Fibroblast of lung (primary cell): Measurements from ENCODE around the gene RRAGB. TPM values are rescaled to one million over a fixed set of nuclear protein-coding genes. Genes with fewer than 3 reads are reported as not detected.
"Not testable (repeated sequence)": the region's sequence is repeated elsewhere in the genome, so short reads cannot be mapped to it uniquely, and the experiment has no call there.

Experiments
- DNase-seq, 2 donors: peaks; one replicate each; pipeline versions ENCODE4 v3.0.0 to v3.0.0-alpha.2; 2010; ENCODE audit warnings: low read depth in 2 of 2
- H2AFZ ChIP-seq: 2 replicates; pipeline ENCODE4 v1.5.1; 2012; ENCODE audit warnings: low read length, control low read depth, inconsistent platforms
- H3K27ac ChIP-seq: 2 replicates; pipeline ENCODE4 v1.5.1; 2011; ENCODE audit warnings: low read length, control low read depth; ENCODE audit not compliant: insufficient read depth
- H3K27me3 ChIP-seq: 2 replicates; pipeline ENCODE4 v1.5.1; 2011; ENCODE audit warnings: mild to moderate bottlenecking, low read length; ENCODE audit not compliant: control insufficient read depth, insufficient read depth
- H3K36me3 ChIP-seq: 2 replicates; pipeline ENCODE4 v1.5.1; 2011; ENCODE audit warnings: low read length; ENCODE audit not compliant: control insufficient read depth, insufficient read depth
- H3K4me1 ChIP-seq: 2 replicates; pipeline ENCODE4 v1.5.1; 2011; ENCODE audit warnings: low read length; ENCODE audit not compliant: control insufficient read depth, insufficient read depth; ENCODE audit errors: extremely low read depth
- H3K4me2 ChIP-seq: 2 replicates; pipeline ENCODE4 v1.5.1; 2011; ENCODE audit warnings: low read length, control low read depth; ENCODE audit not compliant: insufficient read depth; ENCODE audit errors: extremely low read depth
- H3K4me3 ChIP-seq, 4 experiments: fragments of 200-600 bp in 1 of 4; sonication (generic) in 1 of 4; replicated peaks in 1 of 4; 2 replicates each; pipeline ENCODE4 v1.5.1; 2011 to 2016; ENCODE audit warnings: low read length in 4 of 4, low read depth in 3 of 4, mild to moderate bottlenecking in 3 of 4, control low read depth in 2 of 4, inconsistent platforms in 1 of 4, mixed read lengths in 1 of 4; ENCODE audit not compliant: insufficient read depth in 1 of 4; ENCODE audit errors: control extremely low read depth in 1 of 4
- H3K79me2 ChIP-seq: 2 replicates; pipeline ENCODE4 v1.5.1; 2012; ENCODE audit warnings: mild to moderate bottlenecking, low read length, inconsistent platforms; ENCODE audit not compliant: control insufficient read depth, insufficient read depth
- H3K9ac ChIP-seq: 2 replicates; pipeline ENCODE4 v1.5.1; 2011; ENCODE audit warnings: mild to moderate bottlenecking, low read length, control low read depth; ENCODE audit not compliant: insufficient read depth
- H3K9me3 ChIP-seq: 2 replicates; pipeline ENCODE4 v1.5.1; 2012; ENCODE audit warnings: low read depth, low read length; ENCODE audit not compliant: control insufficient read depth, insufficient read depth
- H4K20me1 ChIP-seq: 2 replicates; pipeline ENCODE4 v1.5.1; 2011; ENCODE audit warnings: low read length; ENCODE audit not compliant: control insufficient read depth, insufficient read depth; ENCODE audit errors: extremely low read depth
- CTCF ChIP-seq, 2 donors: IDR thresholded peaks in 1 of 2; conservative IDR thresholded peaks in 1 of 2; 1 replicate in 1 of 2; 2 replicates in 1 of 2; pipeline ENCODE4 v1.5.1; 2011 to 2012; ENCODE audit warnings: low read length in 2 of 2, control low read depth in 1 of 2, inconsistent platforms in 1 of 2, low read depth in 1 of 2, mild to moderate bottlenecking in 1 of 2
- EZH2 ChIP-seq: IDR thresholded peaks from 2 replicates; pipeline ENCODE4 v1.5.1; 2012; ENCODE audit warnings: low read length, control low read depth, mild to moderate bottlenecking; ENCODE audit errors: missing control alignments
- polyA plus RNA-seq, 2 donors: library from polyadenylated mRNA; depleted of rRNA in 1 of 2; stranded (reverse) in 1 of 2; unstranded in 1 of 2; fragments of >200 nt; gene quantifications; 2 replicates each; pipeline ENCODE4 v1.2.1, GENCODE V29; 2011 to 2012; ENCODE audit warnings: missing spikeins in 1 of 2
- total RNA-seq: library from RNA; depleted of rRNA; stranded (reverse); fragments of >200 nt; gene quantifications from 2 replicates; pipeline ENCODE4 v1.2.1, GENCODE V29; 2014

Gene RRAGB
- total and polyA plus RNA-seq, 2 donors (not counting 1 experiment from before 2014, with no cell fraction given) = 36.5 to 57.6 TPM

DNA sequence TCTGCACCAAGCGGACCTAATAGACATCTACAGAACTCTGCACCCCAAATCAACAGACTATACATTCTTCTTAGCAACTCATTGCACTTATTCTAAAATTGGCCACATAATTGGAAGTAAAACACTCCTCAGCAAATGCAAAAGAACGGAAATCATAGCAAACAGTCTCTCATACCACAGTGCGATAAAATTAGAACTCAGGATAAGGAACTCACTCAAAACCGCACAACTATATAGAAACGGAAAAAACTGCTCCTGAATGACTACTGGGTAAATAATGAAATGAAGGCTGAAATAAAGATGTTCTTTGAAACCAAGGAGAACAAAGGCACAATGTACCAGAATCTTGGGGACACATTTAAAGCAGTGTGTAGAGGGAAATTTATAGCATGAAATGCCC lies 12.5 kb upstream of the RRAGB start:
- H3K4me3 ChIP-seq, H3K9ac ChIP-seq, H3K27me3 ChIP-seq, H3K79me2 ChIP-seq, H4K20me1 ChIP-seq, H2AFZ ChIP-seq, H3K27ac ChIP-seq, H3K4me2 ChIP-seq, H3K36me3 ChIP-seq, H3K4me1 ChIP-seq, H3K9me3 ChIP-seq, DNase-seq: not testable (repeated sequence)

- Histone ChIP-seq H3K79me2 (no peaks in the 10 kb centered on the region), H3K27me3 (no peaks in the 10 kb centered on the region), H3K4me2 (no peak overlapping the region), H3K4me1 (no peaks in the 10 kb centered on the region), H3K36me3 (no peaks in the 10 kb centered on the region), H3K4me3 (no peak overlapping the region), H3K9ac (no peak overlapping the region), H3K9me3 (no peaks in the 10 kb centered on the region), H3K27ac (no peak overlapping the region), H2AFZ (no peak overlapping the region), H4K20me1 (no peaks in the 10 kb centered on the region)
- TF ChIP-seq EZH2 (no peak), CTCF (conservative IDR thresholded peaks at IDR 0.05 in 1 of 2, IDR thresholded peaks at IDR 0.05 in 1 of 2; ENCODE audit: low read depth in 1 of 2, low read length in 2 of 2) (no peak)
- peak in 1 of 2 donors; percentile 0 for DNase-seq
Measured at GRCh38 chrX:55709735-55710134, 7.8 kb upstream of the RRAGB start.

DNA sequence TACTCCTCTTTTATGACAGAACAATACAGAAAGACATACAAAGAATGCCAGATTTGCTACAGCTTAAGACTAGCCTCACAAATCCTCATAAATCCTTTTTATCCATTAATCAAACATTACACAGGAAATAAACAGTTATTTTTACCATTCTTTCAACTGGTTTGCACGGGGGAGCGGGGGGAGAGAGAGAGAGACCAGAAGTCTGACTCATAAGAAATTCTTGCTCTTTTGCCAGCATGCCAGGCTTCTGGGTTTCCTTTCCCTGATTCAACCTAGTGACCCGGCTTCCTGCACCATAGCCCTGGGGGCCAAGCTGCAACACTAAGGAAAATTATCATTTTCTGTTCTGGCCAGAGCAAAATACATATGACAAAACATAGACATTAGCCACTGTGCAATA lies 6.8 kb upstream of the RRAGB start:
- no peak for TF ChIP-seq CTCF (conservative IDR thresholded peaks at IDR 0.05 in 1 of 2, IDR thresholded peaks at IDR 0.05 in 1 of 2; ENCODE audit: low read depth in 1 of 2, low read length in 2 of 2)
- TF ChIP-seq EZH2 = no peak
- no peak overlapping the region for H3K4me3 ChIP-seq
- DNase-seq = peak; percentile 17 to 48
- H3K36me3 ChIP-seq = no peaks in the 10 kb centered on the region
- H3K9me3 ChIP-seq = no peaks in the 10 kb centered on the region
- no peaks in the 10 kb centered on the region for H3K79me2 ChIP-seq
- no peak overlapping the region for H3K4me2 ChIP-seq
- H3K27me3 ChIP-seq = no peaks in the 10 kb centered on the region
- H4K20me1 ChIP-seq = no peaks in the 10 kb centered on the region
- H3K27ac ChIP-seq = no peak overlapping the region
- H2AFZ ChIP-seq = no peak overlapping the region
- H3K4me1 ChIP-seq = no peaks in the 10 kb centered on the region
- H3K9ac ChIP-seq = no peak overlapping the region
